ENCODE data around the gene SORBS1. TPM values are rescaled to one million over a fixed set of nuclear protein-coding genes. Genes with fewer than 3 reads are reported as not detected.

SORBS1 gene
- total RNA-seq, 1 donor from 2014 or later, result 28.2 TPM

GRCh38 chr10:95447685-95448084, 113.5 kb downstream of the SORBS1 start:
- Mint-ChIP-seq H3K9me3 (peaks cover 4% of the 10 kb centered on the region), H3K27me3 (no peaks in the 10 kb centered on the region), H3K4me1 (ENCODE audit: unreplicated experiment) (peaks cover 21% of the 10 kb centered on the region), H3K27ac (no peak overlapping the region), H3K36me3 (no peaks in the 10 kb centered on the region), H3K4me3 (no peak overlapping the region)
- TF ChIP-seq CTCF (conservative IDR thresholded peaks at IDR 0.05), result no peak
- no peak for DNase-seq (ENCODE audit: extremely low spot score, unreplicated experiment)

- TF ChIP-seq CTCF (conservative IDR thresholded peaks at IDR 0.05), result peak; percentile 83
- peak overlapping the region; percentile 48 for H3K27ac Mint-ChIP-seq
- no peaks in the 10 kb centered on the region for H3K36me3 Mint-ChIP-seq
- H3K27me3 Mint-ChIP-seq, result no peaks in the 10 kb centered on the region
- no peak overlapping the region for H3K4me3 Mint-ChIP-seq
- peaks cover 4% of the 10 kb centered on the region for H3K9me3 Mint-ChIP-seq
- peaks cover 13% of the 10 kb centered on the region for H3K4me1 Mint-ChIP-seq (ENCODE audit: unreplicated experiment)
- DNase-seq (ENCODE audit: extremely low spot score, unreplicated experiment), result no peak
These were observed 115.2 kb downstream of the SORBS1 start for GRCh38 chr10:95445837-95446486.

- H3K4me3 Mint-ChIP-seq, result no peak overlapping the region
- no peak for TF ChIP-seq CTCF (conservative IDR thresholded peaks at IDR 0.05)
- H3K9me3 Mint-ChIP-seq, result peaks cover 4% of the 10 kb centered on the region
- no peak for DNase-seq (ENCODE audit: extremely low spot score, unreplicated experiment)
- H3K27ac Mint-ChIP-seq, result no peak overlapping the region
- peaks cover 13% of the 10 kb centered on the region for H3K4me1 Mint-ChIP-seq (ENCODE audit: unreplicated experiment)
- no peaks in the 10 kb centered on the region for H3K27me3 Mint-ChIP-seq
- H3K36me3 Mint-ChIP-seq, result no peaks in the 10 kb centered on the region
These were observed 115.8 kb downstream of the SORBS1 start for GRCh38 chr10:95445223-95445836.

GRCh38 chr10:95444792-95445191, 116.4 kb downstream of the SORBS1 start:
- Mint-ChIP-seq H3K27ac (no peak overlapping the region), H3K27me3 (no peaks in the 10 kb centered on the region), H3K4me3 (no peak overlapping the region), H3K4me1 (ENCODE audit: unreplicated experiment) (peaks cover 13% of the 10 kb centered on the region), H3K36me3 (no peaks in the 10 kb centered on the region), H3K9me3 (peaks cover 4% of the 10 kb centered on the region)
- DNase-seq (ENCODE audit: extremely low spot score, unreplicated experiment), result no peak
- TF ChIP-seq CTCF (conservative IDR thresholded peaks at IDR 0.05), result no peak

- Mint-ChIP-seq H3K9me3 (peaks cover 4% of the 10 kb centered on the region), H3K4me3 (no peak overlapping the region), H3K36me3 (no peaks in the 10 kb centered on the region), H3K4me1 (ENCODE audit: unreplicated experiment) (peaks cover 13% of the 10 kb centered on the region), H3K27me3 (no peaks in the 10 kb centered on the region), H3K27ac (no peak overlapping the region)
- no peak for TF ChIP-seq CTCF (conservative IDR thresholded peaks at IDR 0.05)
- DNase-seq (ENCODE audit: extremely low spot score, unreplicated experiment), result no peak
These were observed 117.5 kb downstream of the SORBS1 start for GRCh38 chr10:95443636-95444035.

Data from type B pancreatic cell (in vitro differentiated cells).